NOMO-1 treated with dmso at 0.1 percent for 144 hours (cell line): ENCODE results near the gene PNMA6E.
"Not testable (repeated sequence)": the region's sequence is repeated elsewhere in the genome, so short reads cannot be mapped to it uniquely, and the experiment has no call there.

Experiments used
- DNase-seq: peaks from one replicate; lab custom pipeline; 2025; ENCODE audit not compliant: unreplicated experiment; lab: John Stamatoyannopoulos, UW

PNMA6E gene

DNA sequence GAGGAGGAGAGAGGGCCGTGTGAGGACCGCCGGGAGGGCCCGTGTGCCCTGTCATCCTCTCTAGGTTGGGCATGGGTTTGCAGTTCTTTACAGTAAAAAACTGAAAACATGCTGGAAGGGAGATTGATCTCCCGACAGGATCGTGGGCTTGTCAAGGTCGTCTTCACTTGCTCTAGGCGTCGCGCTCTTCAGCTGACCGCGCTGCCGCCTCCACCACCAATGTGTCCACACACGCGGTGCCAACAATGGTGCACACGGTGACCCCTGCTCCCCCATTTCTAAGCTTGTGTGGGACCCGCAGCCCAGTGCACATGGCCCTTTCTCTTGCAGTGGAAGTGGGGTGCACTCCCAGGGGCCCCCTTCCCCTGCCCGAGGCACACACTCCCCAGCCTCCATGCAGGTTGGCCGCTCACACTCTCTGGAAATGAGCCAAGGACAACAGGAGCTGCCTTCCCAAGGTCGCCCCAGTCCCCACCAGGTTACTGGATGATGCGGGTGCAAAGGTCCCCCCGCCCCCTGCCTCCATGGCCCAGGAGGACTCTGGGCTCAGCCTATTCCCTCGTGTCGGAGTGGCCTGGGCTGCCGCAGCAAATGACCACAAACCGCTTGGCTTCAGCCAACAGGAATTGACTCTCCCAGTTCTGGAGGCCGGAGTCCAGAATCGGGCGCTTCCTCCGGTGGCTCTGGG lies 8.4 kb upstream of the PNMA6E start:
- DNase-seq, result no peak

DNA sequence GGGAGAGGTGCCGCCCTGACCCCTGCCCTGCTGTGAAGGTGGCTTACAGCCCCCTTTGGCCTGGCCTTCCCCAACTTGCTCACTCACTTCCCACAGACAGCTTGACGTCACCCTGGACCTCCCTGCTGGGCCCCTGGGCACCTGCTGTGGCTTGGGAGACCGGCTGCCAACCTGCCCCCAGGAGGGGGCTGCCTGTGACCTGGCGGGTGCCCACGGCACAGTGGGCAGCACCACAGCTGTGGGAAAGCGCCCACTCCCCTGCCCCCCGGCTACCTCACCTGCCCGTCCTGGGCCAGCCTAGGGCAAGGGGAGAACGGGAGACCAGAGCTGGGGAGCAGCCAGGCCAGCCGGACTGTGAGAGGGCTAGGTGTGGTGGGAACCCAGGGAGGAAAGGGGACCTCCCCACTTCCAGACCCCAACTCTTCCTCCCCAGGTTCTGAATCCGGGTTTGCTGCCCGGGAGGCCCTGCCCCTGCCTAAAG lies 7.8 kb upstream of the PNMA6E start:
- DNase-seq, result no peak

DNA sequence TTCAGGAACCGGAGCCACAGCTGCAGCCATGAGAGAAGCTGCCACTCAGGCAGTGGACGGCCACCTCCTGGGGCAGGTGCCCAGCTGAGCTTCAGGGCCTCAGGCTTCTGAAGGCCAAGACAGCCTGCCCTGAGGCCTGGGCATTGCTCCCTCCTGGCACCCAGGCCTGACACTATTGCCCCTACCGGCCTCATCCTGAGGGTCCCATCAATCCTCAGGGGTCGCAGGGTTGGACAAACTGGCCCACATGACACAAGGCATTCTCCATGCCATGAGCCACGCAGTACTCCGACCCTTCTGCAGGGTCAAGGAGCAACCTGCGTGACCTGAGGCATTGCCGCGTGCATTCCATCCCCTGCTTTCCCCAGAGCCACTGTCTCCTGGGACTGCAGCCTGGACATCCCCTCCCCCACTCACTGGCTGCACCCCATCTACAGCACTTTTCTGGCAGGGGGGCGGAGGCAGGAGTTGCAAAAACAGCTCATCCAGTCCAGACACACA lies 7.1 kb upstream of the PNMA6E start:
- DNase-seq, result no peak

DNA sequence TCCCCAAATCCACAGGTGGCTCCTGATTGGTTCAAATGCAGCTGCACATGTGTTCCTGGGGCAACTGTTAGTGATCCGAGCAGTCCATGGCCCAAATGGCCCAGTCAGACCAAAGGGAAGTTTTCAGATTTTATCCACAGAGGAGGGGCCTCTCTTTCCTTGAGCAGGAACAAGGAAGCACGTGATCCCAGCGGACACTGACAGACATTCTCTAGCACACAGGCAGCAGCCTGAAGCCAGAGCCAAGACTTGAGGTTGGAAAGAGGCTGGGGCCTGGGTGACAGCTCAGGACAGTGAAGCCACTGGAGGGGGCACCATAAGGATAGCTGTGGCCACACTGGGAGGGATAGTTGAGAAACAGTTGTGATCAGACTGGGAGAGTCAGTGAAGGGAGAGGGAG lies 6.6 kb upstream of the PNMA6E start:
- DNase-seq, result no peak

DNA sequence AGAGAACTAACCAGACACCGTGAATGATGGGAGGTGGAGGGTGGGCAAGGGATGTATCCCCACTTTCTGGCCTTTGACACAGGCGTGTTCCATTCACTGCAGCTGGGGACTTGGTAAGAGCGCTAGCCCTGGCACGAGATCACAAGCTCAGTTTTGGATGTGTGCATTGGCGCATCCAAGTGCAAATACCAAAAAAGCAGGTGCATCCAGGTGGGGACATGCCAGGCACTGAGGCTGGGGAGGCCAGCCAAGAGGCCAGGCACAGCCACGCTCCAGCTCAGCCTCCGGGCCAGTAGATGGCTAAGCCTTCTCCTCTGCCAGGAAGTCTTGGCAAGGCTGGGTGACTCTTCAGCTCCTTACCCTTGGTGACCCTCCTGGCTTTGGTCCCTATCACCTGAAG lies 5.8 kb upstream of the PNMA6E start:
- no peak for DNase-seq

DNA sequence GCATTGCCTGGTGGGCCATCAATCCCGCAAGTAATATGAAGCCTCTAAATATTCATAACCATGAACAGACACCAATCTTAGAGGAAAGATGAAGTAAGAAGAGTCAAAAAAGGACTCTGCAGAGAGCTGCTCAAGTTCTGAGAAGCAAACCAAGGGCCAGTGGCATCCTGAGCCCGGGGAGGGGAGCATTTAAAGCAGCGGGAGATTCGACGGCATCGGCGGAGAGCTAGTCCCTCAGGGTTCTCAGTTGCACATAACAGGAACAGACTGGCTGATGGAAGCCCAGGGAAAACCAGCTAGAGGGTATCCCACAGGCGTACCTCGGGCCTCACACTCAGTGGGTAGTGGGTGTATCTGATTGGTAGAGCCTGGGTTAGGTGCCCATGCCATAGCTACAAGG lies 4.9 kb upstream of the PNMA6E start:
- no peak for DNase-seq

DNA sequence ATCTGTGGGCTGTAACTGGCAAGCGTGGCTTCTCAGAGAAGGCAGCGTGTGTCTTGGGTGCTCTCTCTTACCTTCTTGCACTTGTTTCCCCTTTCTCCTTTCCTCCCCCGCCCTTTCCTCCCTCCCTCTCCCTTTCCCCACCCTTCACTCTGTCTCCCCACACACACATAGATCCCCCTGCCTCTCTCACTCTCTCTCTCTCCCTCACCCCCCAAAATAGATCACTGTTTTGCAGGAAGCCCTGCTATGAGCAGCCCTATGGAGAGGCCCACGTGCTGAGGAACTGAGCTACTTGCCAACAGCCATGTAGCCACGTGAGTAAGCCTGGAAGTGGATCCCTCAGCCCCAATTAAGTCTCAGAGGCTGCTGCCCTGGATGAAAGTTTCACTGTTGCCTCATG lies 4.3 kb upstream of the PNMA6E start:
- no peak for DNase-seq

DNA sequence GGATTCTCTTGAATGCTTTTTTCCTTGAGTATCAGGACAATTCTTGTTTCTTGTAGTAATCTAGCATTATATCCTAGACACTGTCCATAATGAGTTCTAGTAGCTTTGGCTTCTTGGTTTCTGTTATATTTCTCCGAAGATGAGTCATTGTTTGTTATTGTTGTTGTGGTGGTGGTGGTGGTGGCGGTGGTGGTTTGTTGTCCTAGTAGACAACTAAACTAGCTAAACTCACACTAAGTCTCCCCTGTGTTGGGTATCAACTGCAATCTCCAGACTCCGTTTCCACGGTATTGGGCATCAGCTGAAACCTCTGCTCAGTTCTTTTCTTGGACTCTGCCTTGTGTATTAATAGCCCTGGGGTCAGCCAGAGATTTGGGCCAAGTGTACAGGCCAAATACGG lies 3.2 kb upstream of the PNMA6E start:
- not testable (repeated sequence) for DNase-seq

DNA sequence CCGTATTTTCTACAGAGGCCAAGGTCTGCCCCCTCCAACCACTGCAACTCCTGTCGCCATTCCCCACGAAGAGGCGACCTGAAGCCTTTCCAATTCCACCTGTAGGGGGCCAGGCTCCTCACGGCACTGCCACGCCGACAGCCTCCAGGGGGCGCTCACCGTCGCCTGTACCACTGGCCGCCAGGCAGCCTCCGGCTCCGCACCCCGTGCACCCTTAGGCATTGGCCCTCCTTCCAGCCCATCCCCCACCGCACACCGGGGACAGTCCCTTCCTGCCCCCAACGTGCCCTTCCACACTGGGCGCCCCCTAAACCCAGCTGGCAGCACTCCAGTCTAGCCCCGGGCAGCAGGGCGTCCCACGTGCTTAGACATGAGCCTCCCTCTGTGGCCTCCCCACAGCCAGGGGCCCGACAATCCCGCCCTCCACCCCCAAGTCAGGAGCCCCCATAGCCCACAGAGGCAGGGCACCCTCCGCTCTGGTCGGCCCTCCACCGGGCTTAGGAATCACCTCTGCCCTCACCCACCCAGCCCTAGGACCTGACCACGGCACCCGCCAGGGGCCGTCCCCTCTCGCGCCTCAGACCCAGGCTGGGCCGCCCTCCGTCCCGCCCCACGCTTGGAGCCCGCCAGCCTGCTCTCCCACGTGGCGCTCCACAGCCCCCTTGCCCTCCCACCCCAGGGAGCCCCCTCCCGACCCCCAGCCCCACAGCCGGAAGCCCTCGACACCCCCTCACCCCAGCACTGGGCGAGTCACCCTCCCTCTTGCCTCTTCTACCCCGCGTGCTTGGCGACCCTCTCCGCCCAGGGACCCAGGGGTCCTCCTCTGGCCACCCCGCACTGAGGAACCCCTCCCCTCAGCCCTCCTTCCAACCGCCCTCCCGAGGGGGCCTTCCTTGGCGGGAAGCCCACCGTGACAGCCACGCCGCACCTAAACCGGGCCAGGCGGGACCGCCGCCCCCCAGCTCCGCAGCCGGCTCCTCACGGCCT lies 711 bp downstream of the PNMA6E start:
- peak; percentile 22 for DNase-seq

DNA sequence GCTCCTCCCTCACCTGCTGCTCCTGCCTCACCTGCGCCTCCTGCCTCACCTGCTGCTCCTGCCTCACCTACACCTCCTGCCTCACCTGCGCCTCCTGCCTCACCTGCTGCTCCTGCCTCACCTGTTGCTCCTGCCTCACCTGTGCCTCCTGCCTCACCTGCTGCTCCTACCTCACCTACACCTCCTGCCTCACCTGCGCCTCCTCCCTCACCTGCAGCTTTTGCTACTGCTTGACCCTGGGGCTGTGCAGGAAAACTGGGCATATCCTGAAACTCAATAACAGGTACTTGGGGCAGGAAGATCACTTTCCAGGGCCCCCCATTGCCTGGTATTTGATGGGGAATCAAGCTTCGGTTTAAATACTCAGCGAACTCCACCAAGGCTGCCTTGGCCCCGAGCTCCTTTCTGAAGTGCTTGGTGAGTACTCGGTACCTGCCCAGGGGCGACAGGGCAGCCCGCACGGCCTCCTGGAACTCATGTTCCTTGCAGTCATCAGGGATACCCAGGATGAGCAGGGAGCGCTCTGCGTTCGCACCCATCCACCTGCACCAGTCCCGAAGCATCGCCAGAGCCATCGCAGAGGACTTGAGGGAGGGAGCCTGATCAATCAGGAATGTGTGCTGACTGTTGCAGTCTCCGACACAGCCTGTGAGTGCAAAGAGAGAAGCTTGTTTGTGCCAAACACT lies 2.7 kb downstream of the PNMA6E start:
- no peak for DNase-seq

DNA sequence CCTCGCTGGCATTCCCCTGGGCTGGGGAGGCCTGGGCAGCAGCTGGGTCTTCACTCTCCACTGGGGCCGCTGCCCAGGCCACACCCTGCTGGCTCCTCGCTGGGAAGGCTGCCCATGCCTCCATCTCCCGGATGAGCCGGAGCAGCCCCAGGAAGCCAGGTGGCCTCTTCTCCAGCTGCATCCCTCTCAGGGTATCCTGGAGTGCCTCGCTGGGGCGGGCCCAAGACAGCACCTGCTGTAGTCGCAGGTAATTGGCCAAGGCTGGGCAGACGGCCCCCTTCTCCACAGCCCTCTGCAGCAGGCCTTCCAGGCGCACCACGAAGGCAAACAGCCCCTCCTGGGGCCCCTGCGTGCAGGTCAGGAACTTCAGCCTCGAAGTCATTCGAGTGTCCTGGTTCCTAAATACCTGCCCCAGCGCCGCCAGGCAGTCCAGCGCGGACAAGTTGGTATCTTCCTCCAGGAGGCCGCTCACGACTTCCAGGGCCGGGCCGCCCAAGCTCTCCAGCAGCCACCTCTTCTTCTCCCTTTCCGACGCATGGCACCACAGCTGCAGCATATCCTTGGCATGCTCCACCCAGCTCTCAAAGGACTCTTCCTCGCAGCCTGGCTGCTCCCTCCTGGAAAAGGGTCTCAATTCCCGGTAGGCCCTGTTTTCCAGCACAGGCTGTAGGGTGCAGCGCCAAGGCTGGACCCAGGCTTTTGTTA lies 3.7 kb downstream of the PNMA6E start:
- no peak for DNase-seq

DNA sequence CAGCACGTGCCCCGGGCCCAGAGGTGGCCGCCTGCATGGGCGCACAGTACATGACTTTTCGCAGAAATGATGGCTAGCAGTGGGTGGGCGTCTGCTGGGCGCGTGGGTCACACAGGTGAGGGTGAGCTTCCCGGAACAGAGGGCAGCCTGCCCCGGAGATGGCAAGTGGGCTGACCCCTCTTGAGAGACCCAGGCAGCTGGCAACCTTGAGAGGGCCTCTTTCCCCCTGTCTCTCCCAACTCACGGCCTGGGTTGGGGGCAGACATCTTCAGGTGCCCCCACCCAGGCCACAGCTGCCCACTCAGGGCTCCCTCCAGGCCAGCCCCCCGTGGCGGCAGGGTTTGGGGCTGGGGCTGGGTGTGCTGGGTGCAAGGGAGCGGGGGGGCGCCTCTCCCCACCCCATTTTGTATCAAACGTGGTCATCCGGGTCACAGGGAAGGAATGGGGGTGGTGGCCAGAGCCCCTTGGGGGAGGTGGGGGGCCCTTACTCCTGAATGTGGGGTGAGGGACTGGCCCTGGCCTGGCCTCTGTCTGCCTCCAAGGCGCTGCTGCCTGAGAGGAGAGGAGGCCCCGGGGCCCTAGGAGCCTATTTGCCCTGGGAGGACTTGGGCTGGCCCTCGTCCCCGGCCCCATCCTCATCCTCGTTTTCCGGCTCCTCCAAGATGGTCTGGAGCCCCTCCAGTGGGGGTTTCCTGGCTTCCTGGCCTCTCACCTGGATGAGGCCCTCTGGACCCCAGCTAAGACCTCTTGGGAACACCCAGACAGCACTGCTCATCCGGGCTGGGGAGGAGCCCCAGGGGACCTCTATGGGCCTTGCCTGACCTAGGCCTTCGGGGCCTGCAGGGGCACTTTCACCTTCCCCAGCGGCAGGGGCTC lies 4.6 kb downstream of the PNMA6E start:
- no peak for DNase-seq

DNA sequence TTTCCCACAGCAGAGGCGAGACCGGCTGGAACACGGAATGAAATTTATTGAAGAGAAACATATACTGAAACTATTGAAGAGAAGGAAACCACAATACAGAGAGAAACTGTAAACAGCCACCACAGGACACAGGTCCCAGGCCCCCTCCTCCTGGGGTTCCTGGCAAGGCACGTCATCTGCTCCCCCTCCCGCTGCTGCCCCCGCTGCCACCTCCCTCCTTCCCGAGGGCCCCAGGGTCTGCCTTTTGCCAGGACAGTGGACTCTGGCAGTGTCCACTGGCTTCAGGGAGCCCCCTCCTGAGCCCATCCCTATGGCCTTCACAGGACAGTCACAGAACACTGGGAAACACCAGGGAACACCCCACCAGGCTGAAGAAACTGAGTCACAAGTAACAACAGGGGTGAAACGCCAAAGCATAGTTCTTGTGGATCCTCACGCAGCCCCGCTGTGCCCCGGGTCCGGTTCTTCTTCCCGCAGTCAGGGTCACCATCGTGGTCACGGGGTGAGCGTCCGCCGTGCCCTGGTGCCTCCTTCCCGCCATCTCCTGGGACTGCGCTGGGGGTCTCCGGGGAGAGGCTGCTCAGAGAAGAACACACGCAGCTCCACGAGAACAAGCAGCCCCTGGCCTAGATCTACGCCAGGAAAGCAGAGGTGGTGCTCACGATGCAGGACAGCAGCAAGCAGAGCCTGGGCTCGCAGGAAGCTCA lies 5.4 kb downstream of the PNMA6E start:
- no peak for DNase-seq

DNA sequence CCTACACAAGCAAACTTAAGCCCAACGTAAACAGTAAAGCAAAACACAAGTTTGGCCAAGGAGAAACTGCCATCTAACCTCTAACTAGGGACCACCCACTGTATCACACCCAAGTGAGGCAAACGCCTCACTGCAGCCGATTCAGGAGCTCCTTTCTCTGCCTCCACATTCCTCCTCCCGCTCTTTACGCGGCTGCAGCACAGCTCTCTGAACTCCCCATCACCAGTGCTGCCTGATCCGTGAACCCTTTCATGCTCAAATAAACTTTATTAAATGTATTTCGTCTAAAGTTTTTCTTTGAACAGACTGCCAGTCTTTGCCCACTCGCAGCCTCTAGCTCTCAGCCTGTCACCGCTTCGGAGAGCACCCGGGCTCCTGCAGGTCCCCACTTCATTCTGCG lies 6.5 kb downstream of the PNMA6E start:
- no peak for DNase-seq

DNA sequence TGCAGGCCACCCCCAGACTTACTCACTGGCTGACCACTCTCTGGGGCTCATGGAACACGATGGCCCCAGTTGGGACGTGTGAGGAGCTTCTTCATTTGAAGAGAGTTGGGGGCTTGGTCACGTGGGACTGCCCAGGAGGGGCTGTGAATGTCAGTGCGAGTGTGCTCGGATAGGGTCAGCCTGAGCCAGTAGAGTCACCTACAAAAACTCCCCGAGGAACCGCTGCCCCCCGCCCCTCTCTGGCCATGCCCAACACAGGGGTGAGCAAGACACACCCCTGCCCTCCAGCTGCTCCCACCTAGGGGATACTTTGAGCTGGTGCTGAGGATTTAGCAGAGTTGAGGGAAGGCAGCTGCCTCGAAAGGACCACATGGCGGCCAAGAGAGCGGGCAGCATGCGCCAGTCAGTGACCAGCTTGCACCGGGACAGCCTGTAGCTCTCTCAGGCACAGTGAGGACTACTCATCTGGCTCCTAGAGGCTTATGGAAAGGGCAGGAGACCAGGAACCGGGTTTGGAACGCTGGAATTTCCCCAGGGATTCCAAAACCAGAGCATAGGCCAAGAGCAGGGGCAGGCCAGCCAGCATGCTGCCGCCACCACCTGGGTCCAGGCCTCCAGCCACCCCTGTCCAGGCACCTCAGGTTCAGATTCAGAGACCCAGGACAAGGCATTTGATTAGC lies 8.4 kb downstream of the PNMA6E start:
- DNase-seq, result no peak

DNA sequence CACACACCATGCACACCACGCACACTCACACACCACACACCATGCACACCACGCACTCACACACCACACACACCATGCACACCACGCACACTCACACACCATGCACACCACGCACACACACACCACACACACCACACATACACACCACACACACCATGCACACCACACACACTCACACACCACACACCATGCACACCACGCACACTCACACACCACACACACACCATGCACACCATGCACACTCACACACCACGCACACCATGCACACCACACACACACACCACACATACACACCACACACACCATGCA lies 11.7 kb downstream of the PNMA6E start:
- DNase-seq, result not testable (repeated sequence)

DNA sequence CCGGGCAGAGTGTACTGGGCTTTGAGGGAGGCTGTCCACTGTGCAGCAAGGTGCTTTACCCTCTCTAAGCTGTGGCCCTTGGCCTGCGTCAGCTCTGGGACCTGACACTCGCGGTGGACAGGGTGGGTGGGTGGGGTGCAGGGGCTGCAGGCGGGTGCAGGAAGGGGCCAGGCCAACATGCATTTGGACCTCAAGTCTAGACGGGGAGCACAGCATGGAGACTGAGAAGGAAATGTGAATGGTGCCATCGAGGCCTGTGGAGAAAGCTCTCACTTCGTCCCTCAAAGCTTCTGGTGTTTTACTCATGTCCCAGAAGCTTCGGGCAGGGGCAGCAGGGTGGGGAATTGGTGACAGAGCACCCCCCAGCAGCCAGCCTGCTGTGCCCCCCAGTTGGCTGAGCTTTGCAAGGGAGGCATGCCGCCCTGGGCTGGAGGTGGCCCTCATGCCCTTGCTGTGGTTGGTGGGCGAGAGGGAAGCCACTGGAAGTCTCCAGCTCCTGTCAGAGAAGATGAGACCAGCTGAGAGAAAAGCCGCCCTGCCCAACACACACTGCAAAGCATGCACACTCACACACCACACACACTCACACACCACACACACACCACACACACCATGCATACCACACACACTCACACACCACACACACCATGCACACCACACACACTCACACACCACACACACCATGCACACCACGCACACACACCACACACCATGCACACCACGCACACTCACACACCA lies 12.3 kb downstream of the PNMA6E start:
- no peak for DNase-seq
